Type B pancreatic cell (in vitro differentiated cells): ENCODE data around the gene CILP2. TPM values are rescaled to one million over a fixed set of nuclear protein-coding genes. Genes with fewer than 3 reads are reported as not detected.

Experiments used
- DNase-seq: peaks from one replicate; pipeline ENCODE4 v3.0.0; 2021; ENCODE audit warnings: mixed read lengths; ENCODE audit not compliant: unreplicated experiment; ENCODE audit errors: extremely low spot score
- H3K27ac Mint-ChIP-seq: 2 replicates; pipeline ENCODE4 v1.8.0; 2021; ENCODE audit warnings: mild to moderate bottlenecking, mixed read lengths
- H3K27me3 Mint-ChIP-seq: 2 replicates; pipeline ENCODE4 v1.8.0; 2021; ENCODE audit warnings: mixed read lengths
- H3K36me3 Mint-ChIP-seq: 2 replicates; pipeline ENCODE4 v1.8.0; 2021; ENCODE audit warnings: mixed read lengths
- H3K4me1 Mint-ChIP-seq: one replicate; pipeline ENCODE4 v1.8.0; 2021; ENCODE audit warnings: mixed read lengths; ENCODE audit not compliant: unreplicated experiment
- H3K4me3 Mint-ChIP-seq: 2 replicates; pipeline ENCODE4 v1.8.0; 2021; ENCODE audit warnings: mild to moderate bottlenecking, mixed read lengths
- H3K9me3 Mint-ChIP-seq: 2 replicates; pipeline ENCODE4 v1.8.0; 2021; ENCODE audit warnings: mixed read lengths
- long read RNA-seq: library from polyadenylated mRNA; unstranded; transcript quantifications from one replicate; pipeline ENCODE4 v2.0.0, GENCODE V29; 2020
- total RNA-seq: library from RNA; stranded (reverse); gene quantifications from 2 replicates; pipeline ENCODE4 v1.2.1, GENCODE V29; 2021; ENCODE audit warnings: low replicate concordance
- TF ChIP-seq, protein P1 (sequence below): fragments of 200-600 bp; sonication (generic); conservative IDR thresholded peaks from 2 replicates; pipeline ENCODE4 v1.5.0; 2021; ENCODE audit warnings: antibody characterized with exemption, mild to moderate bottlenecking

Gene CILP2
- total RNA-seq: 0.74 and 3.2 TPM in 2 replicates
- long read RNA-seq: 0 reads

DNA sequence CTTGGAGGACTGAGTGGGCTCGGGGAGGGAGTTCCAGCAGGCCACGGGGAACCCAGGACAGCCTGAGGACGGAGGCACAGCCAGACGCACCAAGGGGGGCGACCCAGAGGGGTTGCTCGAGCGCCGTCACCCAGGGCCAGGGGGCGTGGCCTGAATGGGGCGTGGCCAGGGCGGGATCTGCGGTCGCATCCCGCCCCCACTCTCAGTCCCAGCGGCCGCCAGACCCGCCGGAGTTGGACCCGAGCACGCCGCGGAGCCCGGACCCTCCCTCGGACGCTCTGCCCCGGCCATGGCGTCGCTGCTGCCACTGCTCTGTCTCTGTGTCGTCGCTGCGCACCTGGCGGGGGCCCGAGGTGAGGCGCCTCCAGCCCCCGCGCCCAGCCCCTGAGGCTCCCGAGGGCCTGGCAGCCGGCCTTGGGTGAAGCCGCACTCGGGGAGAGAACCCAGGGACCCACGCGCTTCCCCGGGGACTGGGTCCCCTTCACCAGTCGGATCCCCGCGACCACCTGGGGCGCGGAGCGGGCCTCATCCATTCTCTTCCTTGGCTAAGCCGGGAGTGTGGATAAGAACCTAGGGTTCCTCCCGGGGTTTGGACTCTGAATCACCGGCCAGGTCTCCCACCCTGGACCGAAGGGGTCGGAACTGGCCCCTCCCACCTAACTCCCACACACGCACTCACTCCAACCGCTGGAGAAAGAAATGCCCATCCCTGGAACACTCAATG lies at the start of gene CILP2:
Gene CILP2 (plus strand): TSS at position 205 of the 724 bp plus-strand sequence. CDS start 85 bp downstream, at position 290.
- Mint-ChIP-seq H3K4me3 (peak within 1 kb of the TSS; percentile 80), H3K27ac (peak within 1 kb of the TSS; percentile 62), H3K4me1 (peaks cover 12% of the 10 kb centered on the region), H3K27me3 (peaks cover 15% of the 10 kb centered on the region), H3K9me3 (no peaks in the 10 kb centered on the region), H3K36me3 (no peaks in the 10 kb centered on the region)
- TF ChIP-seq, protein P1, sequence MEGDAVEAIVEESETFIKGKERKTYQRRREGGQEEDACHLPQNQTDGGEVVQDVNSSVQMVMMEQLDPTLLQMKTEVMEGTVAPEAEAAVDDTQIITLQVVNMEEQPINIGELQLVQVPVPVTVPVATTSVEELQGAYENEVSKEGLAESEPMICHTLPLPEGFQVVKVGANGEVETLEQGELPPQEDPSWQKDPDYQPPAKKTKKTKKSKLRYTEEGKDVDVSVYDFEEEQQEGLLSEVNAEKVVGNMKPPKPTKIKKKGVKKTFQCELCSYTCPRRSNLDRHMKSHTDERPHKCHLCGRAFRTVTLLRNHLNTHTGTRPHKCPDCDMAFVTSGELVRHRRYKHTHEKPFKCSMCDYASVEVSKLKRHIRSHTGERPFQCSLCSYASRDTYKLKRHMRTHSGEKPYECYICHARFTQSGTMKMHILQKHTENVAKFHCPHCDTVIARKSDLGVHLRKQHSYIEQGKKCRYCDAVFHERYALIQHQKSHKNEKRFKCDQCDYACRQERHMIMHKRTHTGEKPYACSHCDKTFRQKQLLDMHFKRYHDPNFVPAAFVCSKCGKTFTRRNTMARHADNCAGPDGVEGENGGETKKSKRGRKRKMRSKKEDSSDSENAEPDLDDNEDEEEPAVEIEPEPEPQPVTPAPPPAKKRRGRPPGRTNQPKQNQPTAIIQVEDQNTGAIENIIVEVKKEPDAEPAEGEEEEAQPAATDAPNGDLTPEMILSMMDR: no peak
- no peak for DNase-seq

- TF ChIP-seq, protein P1: no peak
- H3K36me3 Mint-ChIP-seq: no peaks in the 10 kb centered on the region
- H3K4me1 Mint-ChIP-seq: peaks cover 54% of the 10 kb centered on the region
- no peak for DNase-seq
- H3K4me3 Mint-ChIP-seq: peak overlapping the region; percentile 77
- H3K9me3 Mint-ChIP-seq: no peaks in the 10 kb centered on the region
- H3K27me3 Mint-ChIP-seq: no peaks in the 10 kb centered on the region
- peak overlapping the region; percentile 94 for H3K27ac Mint-ChIP-seq
Measured at GRCh38 chr19:19488875-19489690, 49.0 kb upstream of the CILP2 start.

DNA sequence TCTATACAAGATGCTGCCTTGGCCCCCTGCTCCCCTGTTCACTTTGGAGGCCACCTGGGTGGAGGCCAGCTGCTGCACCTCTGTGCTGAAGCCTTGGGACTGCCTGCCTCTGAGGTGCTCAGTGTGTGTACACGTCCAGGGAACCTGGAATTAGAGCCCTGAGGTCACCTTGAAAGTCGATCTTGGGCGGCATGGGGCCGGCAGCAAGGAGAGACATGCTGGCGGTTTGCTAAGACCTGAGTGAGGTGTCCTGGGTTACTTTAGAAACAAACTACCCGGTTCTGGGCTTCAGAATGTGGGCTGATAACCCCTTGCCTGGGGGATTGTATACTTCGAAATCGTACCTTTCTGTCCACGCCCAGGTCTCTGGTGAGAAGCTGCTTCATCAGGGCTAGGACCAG lies 48.3 kb upstream of the CILP2 start:
- Mint-ChIP-seq H3K27ac (peak overlapping the region; percentile 94), H3K27me3 (no peaks in the 10 kb centered on the region), H3K4me3 (peak overlapping the region; percentile 77), H3K9me3 (no peaks in the 10 kb centered on the region), H3K36me3 (no peaks in the 10 kb centered on the region), H3K4me1 (peaks cover 54% of the 10 kb centered on the region)
- no peak for DNase-seq
- TF ChIP-seq, protein P1: no peak

DNA sequence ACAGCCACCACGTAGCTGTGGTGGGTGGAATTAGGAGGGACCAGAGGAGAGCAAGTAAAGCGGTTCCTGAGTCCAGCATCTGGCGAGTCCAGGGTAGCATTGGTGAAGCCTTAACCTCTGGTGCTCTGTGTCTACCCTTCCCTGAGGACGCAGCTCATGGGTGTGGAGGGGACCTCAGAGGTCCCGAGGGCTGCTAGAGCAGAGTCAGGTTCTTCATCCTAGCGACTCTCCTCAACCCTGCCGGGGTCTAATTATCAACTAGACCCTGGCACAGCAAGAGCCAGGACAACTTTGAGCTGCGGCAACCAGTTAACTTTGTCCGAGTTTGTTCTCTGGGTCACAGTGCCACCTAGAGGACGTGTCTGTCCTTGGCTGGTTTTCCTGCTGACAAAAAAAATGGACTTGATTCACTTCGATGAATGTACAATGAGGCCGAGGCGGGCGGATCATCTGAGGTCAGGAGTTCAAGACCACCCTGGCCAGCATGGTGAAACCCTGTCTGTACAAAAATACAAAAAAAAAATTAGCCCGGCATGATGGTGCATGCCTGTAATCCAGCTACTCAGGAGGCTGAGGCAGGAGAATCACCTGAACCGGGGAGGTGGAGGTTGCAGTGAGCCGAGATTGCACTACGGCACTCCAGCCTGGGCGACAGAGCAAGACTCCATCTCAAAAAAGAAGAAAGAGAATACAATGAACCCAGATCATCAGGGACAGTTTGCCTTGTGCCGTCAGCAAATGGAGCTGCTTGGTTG lies 47.7 kb upstream of the CILP2 start:
- Mint-ChIP-seq H3K27ac (peak overlapping the region; percentile 94), H3K9me3 (no peaks in the 10 kb centered on the region), H3K27me3 (no peaks in the 10 kb centered on the region), H3K4me3 (peak overlapping the region; percentile 60), H3K4me1 (peaks cover 48% of the 10 kb centered on the region), H3K36me3 (no peaks in the 10 kb centered on the region)
- DNase-seq: no peak
- TF ChIP-seq, protein P1: peak; percentile 94

GRCh38 chr19:19491321-19492025 lies 46.6 kb upstream of the CILP2 start:
- no peak overlapping the region for H3K27ac Mint-ChIP-seq
- no peaks in the 10 kb centered on the region for H3K36me3 Mint-ChIP-seq

More at GRCh38 chr19:19491321-19492025, 46.6 kb upstream of the CILP2 start:
- TF ChIP-seq, protein P1: no peak
- H3K4me1 Mint-ChIP-seq: peaks cover 39% of the 10 kb centered on the region
- H3K4me3 Mint-ChIP-seq: no peak overlapping the region
- H3K27me3 Mint-ChIP-seq: no peaks in the 10 kb centered on the region
- H3K9me3 Mint-ChIP-seq: no peaks in the 10 kb centered on the region
- DNase-seq: no peak
